ENCODE results near the gene RPS4Y1.
"Not testable (repeated sequence)": the region's sequence is repeated elsewhere in the genome, so short reads cannot be mapped to it uniquely, and the experiment has no call there.

The RPS4Y1 gene

DNA sequence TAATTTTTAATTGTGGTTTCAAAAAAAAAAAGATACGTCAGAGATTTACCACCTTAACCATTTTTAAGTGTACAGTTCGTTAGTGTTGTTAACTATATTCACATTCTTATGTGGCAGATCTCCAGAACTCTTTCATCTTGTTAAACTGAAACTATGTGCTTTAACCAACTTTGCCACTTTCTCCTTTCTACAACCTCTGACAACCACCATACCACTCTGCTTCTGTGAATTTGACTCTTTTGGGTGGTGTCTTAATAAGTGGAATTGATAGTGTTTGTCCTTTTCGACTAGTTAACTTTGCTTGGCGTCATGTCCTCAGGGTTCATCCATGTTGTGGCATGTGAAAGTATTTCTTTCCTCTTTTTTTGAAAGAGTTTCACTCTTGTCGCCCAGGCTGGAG is 15.7 kb downstream of the RPS4Y1 start:
- TF ChIP-seq, protein P1, sequence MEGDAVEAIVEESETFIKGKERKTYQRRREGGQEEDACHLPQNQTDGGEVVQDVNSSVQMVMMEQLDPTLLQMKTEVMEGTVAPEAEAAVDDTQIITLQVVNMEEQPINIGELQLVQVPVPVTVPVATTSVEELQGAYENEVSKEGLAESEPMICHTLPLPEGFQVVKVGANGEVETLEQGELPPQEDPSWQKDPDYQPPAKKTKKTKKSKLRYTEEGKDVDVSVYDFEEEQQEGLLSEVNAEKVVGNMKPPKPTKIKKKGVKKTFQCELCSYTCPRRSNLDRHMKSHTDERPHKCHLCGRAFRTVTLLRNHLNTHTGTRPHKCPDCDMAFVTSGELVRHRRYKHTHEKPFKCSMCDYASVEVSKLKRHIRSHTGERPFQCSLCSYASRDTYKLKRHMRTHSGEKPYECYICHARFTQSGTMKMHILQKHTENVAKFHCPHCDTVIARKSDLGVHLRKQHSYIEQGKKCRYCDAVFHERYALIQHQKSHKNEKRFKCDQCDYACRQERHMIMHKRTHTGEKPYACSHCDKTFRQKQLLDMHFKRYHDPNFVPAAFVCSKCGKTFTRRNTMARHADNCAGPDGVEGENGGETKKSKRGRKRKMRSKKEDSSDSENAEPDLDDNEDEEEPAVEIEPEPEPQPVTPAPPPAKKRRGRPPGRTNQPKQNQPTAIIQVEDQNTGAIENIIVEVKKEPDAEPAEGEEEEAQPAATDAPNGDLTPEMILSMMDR (conservative IDR thresholded peaks at IDR 0.05; ENCODE audit: low read length) = no peak
- DNase-seq (ENCODE audit: low read depth) = no peak
- H3K4me3 ChIP-seq (ENCODE audit: low read length) = no peak overlapping the region

DNA sequence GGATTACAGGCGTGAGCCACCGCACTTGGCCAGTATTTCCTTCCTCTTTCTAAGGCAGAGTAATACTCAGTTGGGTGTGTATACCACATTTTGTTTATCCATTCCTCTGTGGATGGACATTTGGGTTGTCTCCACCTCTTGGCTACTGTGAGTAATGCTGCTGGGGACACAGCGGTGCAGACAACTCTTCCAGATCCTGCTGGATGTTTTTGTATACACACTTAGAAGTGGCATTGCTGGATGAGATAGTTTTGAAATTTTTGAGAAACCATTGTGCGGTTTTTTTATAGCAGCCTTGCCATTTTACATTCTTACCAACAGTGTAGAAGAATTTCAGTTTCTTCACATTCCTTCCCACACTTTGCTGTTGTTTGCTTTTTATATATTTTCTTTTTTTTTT is 16.3 kb downstream of the RPS4Y1 start:
- DNase-seq (ENCODE audit: low read depth) = peak; percentile 78
- TF ChIP-seq, protein P1 (conservative IDR thresholded peaks at IDR 0.05; ENCODE audit: low read length) = peak; percentile 32

DNA sequence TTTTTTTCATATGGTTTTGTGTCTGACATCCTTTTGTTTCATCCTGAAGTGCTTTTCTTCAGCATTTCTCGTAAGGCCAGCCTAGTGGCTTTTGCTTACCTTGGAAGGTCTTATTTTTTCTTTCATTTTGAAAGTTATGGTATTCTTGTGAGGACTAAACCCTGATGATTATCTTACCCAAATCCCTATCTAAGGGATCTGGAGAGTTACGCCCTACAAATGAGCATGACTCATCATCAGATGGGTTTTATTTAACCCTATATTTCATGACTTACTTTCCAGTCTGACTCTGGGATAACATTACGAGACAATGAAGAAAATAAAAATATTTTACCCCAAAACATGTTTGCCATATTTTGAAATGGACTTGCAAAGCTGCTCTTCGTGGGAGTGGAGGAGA is 18.4 kb downstream of the RPS4Y1 start:
- no peak overlapping the region for H3K4me3 ChIP-seq (ENCODE audit: low read length)
- TF ChIP-seq, protein P1 (conservative IDR thresholded peaks at IDR 0.05; ENCODE audit: low read length) = no peak
- no peak for DNase-seq (ENCODE audit: low read depth)

More for the DNA sequence above, 16.3 kb downstream of the RPS4Y1 start:
- no peak overlapping the region for H3K4me3 ChIP-seq (ENCODE audit: low read length)

DNA sequence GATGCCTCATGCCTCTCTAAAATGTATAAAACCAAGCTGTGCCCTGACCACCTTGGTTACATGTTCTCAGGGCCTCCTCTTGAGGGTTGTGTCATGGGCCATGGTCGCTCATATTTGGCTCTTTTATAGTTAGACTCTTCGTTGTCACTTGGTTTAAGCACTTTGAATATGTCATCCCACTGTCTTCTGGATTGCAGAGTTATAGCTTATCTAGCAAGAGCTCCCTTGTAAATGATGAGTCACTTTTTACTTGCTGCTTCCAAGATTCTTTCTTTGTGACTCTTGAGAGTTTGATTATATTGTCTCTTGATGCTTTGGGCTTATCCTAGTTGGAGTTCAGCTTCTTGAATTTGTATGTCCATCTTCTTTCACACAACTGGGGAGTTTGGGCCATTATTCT is 19.1 kb downstream of the RPS4Y1 start:
- TF ChIP-seq, protein P1 (conservative IDR thresholded peaks at IDR 0.05; ENCODE audit: low read length) = no peak
- DNase-seq (ENCODE audit: low read depth) = peak; percentile 79

DNA sequence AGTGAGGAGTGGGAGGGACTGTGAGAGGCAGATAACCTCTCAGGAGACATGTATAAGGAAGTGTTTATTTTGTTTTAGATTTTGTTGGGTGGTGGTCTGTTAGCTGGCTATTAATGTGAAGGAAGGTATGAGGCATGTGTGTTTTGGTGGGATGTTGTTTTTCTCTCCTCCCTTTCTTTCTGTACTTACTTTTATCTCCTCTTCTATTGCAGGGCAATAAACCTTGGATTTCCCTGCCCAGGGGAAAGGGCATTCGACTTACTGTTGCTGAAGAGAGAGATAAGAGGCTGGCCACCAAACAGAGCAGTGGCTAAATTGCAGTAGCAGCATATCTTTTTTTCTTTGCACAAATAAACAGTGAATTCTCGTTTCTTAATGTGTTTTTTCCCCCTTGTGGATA is 25.2 kb downstream of the RPS4Y1 start:
- TF ChIP-seq, protein P1 (conservative IDR thresholded peaks at IDR 0.05; ENCODE audit: low read length) = no peak
- no peak overlapping the region for H3K4me3 ChIP-seq (ENCODE audit: low read length)
- DNase-seq (ENCODE audit: low read depth) = no peak

More for the DNA sequence above, 19.1 kb downstream of the RPS4Y1 start:
- no peak overlapping the region for H3K4me3 ChIP-seq (ENCODE audit: low read length)

DNA sequence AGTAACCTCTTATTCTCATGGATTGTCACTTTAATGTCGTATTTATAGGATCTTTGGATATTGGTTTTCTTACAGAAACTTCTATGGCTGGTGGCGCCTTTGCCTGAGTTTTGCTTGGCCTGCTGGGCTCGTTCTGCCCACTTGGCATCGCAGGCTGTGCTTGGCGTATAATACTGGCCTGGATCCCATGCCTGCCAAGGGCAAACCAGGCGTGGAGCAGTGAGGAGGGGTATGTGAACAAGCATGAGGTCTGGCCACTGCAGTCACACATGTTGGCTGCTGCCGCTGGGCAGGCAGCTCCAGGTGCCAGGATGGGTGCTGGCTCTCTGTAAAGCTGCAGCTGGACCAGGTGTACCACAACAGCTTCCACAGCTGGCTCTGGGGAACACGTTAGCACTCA is 26.1 kb downstream of the RPS4Y1 start:
- H3K4me3 ChIP-seq (ENCODE audit: low read length) = no peak overlapping the region
- no peak for DNase-seq (ENCODE audit: low read depth)
- TF ChIP-seq, protein P1 (conservative IDR thresholded peaks at IDR 0.05; ENCODE audit: low read length) = no peak

DNA sequence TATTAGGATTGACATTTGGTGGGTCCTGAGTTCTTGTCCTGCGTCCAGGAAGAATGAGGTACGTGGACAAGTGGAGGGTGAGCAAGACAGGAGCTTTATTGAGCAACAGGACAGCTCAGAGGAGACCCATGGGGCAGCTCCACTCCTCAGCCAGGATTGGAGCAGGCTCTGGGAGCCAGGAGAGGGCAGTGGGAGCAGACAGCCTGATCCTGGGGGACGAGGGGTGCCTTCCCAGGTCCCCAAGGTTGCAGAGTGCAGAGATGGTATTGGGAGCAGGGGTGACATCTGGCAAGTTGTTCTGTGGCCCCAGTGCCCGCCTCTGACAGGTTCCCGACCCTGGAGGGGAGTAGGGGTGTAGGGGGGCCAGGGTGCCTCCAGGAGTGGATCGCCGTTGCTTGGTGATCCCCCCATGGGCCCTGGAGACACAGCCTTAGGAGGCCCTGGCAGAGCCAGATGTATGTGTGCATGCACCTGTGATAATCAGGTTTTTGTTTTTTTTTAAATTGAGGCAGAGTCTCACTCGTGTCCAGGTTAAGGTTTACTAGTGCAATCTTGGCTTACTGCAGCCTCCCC is 26.7 kb downstream of the RPS4Y1 start:
- DNase-seq (ENCODE audit: low read depth) = no peak
- no peak overlapping the region for H3K4me3 ChIP-seq (ENCODE audit: low read length)
- TF ChIP-seq, protein P1 (conservative IDR thresholded peaks at IDR 0.05; ENCODE audit: low read length) = no peak

DNA sequence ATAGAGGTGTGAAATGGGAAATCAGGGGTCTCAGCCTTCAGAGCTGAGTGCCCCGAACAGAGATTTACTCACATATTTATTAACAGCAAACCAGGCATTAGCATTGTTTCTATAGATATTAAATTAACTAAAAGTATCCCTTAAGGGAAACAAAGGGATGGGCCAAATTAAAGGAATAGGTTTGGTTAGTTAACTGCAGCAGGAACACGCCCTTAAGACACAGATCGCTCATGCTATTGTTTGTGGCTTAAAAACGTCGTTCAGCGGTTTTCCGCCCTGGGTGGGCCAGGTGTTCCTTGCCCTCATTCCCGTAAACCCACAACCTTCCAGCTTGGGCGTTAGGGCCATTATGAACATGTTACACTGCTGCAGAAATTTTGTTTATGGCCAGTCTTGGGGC is 30.8 kb downstream of the RPS4Y1 start:
- DNase-seq (ENCODE audit: low read depth); H3K4me3 ChIP-seq (ENCODE audit: low read length): not testable (repeated sequence)
